NCI-H2196 treated with DMSO at 0.1 percent for 48 hours (cell line): ENCODE measurements around the gene SORCS3.

Source experiments
- DNase-seq: peaks from one replicate; lab custom pipeline; 2025; ENCODE audit not compliant: unreplicated experiment; lab: John Stamatoyannopoulos, UW

Gene SORCS3

DNA sequence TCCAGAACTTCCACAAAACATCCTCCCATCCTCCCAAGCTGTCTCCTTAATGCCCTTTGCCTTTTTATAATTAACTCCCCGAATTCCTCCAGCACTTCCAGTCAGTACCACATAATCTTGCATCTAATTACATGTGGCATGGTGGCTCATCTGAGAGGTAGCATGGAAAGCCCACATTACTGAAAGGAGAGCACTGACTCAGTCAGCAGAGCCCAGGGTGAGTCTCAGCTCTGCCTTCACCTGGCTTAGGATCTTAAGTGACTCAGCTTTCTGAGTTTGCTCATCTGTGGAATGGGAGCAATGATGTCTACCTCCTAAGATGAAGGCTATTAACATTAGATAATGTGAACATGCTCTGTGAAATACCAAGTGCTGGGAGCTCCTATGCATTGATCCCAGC lies 433.9 kb downstream of the SORCS3 start:
- no peak for DNase-seq

DNA sequence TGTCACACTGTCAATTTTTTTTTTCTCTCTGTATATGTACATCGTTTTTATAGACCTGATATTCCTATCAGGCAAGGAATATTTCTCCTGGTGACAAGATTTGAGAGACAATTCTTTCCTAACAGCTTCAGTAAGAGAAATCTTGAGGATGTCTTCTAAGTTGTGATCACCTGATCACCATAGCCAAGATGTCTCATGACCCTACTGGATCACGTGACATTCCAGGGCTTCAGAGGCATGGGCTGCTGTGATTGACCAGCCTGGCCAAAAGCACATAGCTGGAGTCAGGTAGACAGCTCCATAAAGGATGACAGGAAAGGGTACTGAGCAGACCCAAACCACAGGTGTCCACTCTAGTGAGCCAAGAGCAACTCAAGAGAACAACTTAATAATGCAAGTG lies 444.9 kb downstream of the SORCS3 start:
- no peak for DNase-seq

DNA sequence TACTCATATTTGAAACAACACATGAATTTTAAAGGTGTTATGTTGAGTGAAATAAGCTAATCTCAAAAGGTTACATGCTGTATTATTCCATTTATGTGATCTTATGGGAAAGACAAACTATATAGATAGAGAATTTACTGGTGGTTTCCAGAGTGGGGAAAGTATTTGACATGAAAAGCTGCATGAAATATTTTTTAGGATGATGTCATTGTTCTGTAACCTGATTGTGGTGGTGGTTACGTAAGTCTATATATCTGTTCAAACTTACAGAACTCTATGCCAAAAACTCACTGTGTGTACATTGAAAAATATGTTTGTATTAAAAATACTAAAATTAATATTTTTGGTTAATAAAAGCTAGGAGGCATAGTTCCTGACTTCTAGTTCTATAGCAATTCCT lies 453.0 kb downstream of the SORCS3 start:
- no peak for DNase-seq

DNA sequence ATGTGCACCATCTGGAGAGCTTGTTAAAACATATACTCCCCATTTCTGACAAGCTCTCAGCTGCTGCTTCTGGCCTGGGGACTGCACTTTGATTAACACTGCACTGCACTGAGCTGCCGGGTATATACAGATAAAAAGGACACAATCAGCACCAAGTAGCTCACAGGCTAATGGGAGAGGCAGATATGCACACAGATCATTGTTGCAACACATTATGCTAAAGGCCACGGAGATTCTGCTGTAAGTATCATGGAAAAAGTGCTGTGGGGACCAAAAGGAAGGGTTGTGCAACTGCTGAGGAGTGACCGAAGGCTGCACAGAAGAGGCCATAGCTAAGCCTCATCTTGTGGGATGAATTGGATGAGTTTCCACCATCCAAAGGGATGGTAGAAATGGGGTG lies 455.2 kb downstream of the SORCS3 start:
- no peak for DNase-seq

DNA sequence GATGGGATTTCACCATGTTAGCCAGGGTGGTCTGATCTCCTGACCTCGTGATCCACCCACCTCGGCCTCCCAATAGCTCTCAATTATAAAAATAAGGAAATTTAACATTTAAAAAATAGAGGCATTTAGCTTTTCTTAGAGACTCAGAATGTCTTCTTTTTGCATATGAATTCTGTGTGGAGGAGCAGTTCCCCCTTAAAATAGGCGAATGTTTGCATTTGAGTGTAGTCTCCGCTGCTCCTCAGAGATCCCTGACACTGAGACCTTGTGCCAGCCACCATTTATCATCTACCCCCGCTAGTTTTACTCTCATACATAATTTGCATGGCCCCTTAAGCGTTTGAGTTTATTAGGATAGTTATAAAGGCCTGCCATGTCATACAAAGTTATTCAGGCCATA lies 461.9 kb downstream of the SORCS3 start:
- DNase-seq = no peak

DNA sequence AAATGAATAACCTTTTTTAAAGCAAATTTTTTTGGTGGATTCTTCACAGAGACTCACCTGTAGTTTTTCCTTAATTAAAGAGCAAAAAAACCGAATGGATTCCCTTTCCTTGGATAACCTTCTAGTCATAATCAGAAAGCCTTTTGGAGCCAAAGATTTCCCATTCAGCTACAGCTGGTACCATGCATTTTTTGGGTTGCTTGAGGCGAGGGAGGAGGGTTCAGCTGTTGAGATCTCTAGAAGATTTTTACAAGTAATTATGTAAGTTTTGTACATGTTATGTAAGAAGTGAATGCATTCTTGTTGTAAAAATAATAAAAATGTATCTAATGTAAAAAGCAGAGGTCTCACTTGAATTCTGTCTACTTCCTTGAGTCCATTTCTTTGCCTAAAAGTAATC lies 463.2 kb downstream of the SORCS3 start:
- DNase-seq = no peak

DNA sequence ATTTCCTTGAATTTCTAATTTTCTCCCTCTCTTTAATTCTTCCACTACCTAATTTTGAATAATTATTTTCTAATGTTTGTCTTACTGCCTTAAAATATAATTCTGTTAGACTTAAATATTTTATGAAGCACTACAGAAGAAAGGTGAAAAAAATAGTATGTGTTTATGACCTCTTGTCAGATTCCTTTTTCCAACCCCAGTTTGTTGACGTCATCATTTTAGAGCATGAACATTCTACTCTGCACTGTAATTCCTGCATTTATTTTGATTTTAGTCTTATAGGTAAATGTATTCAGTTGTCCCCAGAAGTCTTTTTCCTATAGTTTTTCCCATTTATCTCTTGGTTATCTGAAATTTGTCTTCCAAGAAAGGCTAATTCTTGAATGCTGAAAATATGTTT lies 468.1 kb downstream of the SORCS3 start:
- DNase-seq = no peak

DNA sequence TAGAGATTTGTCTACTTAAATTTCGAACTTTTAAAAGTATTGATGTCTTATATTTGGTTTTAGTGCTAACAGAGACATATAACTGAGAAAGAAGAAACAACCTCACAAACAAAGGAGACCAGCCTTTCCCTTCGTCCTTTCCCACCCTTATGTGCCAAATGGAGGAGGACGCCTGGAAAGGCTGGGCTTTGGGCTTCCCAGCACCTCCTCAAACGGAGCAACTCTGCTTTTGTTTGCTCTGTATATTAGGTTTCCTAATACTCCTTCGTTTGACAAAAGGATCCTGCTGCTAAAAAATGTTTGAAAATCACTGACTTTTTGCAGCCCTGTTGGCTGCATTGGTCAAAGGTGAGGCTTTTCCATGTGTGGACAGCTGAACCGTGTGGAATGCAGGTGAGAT lies 471.8 kb downstream of the SORCS3 start:
- no peak for DNase-seq

DNA sequence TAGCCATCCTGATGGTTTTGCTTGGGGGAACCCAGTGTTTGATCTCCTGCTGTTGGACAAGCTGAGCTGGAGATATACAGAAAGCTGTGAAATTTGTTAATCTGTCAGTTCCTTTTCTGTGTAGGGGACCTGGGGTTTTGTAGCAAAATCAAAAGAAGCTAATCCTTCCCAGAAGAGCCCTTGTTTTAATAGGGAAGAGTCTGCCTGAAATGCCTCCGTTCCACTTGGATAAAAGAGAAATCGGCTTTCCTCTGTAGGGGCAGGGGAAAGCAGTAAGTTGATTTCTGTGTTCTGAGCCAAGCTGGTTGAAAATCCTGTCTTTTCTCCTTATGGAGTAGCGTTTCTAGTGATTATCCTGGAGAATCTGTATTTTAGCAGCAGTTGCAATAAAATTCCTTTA lies 472.6 kb downstream of the SORCS3 start:
- no peak for DNase-seq

DNA sequence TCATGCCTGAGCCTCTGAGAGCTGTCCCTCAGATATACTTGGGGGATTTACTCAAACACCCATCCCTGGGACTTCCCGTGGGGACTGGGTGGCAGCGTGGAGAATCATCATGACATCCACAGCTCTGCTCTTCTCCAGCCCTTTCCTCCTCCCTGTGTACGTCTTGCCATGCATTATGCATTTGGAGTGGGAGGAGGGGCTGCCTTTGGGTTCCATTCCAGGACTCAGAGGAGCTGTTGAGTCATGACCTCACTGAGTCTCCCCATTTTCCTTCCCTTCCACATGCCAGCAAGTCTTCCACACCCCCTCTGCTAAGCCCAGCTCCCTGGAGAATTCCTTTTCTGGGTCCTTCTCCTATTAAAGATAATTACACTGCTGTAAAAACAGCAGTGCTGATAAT lies 480.7 kb downstream of the SORCS3 start:
- no peak for DNase-seq

DNA sequence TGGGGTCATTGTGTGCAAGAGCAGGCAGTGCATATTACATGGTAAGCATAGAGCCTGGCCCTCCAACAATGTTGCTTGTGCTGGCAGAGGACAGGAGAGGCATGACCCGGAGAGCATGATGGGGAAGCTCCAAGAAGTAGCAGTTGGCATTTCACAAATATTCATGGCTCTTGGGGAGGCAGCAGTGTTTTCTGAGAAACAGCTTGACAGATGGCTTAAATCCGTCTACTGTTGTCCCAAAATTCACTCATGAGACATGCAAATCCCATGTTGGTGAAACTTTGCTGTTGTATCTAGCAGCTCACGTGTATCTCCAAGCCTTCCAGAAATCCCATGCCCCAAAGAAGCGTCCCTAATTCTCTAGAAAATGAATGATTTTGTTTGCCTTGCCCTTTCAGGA lies 487.0 kb downstream of the SORCS3 start:
- DNase-seq = no peak

DNA sequence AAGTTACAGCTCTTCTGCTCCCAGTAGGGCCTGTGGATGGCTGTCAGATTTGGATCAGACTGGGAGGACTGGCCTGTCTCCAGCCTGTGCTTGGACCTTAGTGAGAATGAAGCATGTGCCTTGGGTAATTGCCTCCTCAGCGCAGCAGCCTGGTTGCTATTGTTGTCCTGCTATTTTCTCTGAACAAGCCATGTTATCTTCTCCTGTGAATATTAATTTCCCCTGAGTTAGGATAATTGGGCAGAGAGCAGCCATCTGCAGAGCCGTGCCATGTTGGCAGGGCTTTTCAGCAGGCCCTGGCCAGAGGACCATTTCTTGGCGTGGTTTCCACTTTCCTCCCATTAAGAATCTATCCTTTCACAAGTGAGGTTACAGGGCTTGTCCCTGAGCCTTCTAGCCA lies 497.3 kb downstream of the SORCS3 start:
- no peak for DNase-seq

DNA sequence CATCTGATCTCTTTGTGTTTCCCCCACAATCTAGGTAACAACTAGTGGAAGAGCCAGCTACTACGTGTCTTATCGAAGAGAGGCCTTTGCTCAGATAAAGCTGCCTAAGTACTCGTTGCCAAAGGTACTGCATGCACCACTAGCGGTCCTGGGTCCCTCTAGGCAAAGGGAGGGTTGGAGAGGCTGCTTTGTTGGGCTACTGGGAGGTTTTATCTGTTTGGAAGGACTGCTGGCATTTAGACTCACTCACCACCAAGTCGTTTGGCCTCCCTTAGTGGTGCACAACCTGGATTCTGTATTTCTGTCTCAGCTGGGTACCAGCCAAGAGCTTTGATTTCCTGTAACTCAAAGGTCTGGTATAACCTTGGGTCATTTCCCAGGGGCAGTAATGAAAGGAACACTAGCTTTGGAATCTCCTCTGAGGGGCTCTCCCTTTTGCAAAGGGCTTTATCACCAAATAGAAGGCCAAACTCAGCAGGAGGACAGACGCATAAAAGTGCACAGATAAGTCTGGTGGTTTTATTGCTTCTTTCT lies 498.3 kb downstream of the SORCS3 start:
- DNase-seq = no peak

DNA sequence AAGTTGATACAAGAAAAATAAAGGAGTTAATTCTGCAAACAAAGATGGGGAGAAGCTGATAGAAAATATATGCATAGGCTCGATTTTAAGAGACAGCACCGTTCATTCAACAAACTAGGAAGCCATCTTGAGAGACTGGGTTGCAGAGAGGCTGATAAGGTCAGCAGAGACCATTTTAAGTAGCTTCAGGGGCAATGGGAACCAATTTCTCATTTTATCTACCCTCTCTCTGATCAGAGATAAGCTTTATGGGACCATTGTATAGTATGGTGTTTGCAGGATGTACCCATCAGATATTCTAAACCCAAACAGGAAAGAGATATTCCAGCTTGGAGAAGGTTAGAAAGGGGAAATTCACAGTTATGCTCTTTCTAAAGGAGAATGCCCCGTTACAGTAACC lies 499.5 kb downstream of the SORCS3 start:
- DNase-seq = no peak

DNA sequence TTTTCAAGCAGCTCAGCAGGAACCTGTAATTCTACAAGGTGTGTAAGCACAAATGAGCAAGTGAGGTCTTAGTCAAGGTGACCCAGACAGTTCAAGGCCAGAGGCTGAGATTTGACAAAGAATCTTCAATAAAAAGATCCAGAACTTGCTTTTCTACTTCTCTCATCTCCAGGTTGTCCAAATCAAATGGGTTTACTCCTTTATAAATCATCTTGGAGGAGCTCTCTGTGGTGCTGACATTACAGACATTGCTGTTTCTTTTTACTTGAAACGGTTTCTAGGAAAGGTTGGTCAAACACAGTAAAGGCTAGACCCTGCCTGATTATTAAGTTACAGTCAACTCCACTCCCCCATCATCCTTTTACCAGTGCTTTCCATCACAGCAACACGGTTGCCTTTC lies 504.6 kb downstream of the SORCS3 start:
- DNase-seq = no peak

DNA sequence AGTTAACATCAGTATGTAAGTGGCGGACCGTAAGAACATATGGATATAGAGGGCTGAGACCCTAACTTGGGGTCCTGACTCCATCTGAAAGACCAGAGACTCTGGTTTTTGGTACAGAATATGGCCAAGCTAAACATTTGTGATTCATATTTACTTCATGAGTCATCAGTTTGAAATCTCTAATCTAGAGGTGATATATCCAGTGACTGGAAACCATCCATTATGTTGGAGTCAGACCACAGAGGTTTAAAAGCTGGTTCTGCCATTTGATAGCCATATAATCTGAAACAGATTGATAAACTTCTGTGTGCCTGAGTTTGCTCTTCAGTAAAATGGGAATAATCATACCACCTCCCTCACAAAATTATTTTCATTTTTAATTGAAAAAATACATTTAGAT lies 505.3 kb downstream of the SORCS3 start:
- no peak for DNase-seq

DNA sequence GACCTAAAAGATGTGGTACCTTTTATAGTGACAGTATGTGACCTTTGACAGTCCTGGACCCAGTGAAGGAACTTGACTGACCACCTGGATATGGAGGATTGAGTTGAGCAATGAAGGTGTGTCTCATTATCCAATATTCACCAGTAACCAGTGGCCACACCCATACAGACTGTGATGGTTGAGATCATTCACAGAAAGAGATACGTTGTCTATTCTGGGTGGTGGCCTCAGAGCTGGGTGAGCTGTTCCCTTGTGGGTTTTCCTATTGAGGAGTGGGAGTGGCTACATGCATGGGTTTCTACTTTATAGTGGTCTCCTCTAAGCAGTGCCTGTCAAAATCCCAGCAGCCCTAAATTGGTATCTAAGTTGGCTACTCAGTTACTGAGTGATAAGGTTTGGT lies 507.4 kb downstream of the SORCS3 start:
- no peak for DNase-seq

DNA sequence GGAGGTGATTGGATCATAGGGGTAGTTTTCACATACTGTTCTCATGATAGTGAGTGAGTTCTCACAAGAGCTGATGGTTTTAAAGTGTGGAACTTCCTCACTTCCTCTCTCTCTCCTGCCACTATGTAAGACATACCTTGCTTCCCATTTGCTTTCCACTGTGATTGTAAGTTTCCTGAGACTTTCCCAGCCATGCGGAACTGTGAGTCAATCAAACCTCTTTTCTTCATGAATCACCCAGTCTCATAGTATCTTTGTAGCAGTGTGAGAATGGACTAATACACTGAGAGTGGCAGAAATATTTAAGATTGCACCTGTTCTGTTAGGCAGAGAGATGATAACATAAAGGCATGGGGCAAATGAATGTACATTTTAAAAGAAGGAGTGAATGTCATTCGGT lies 507.8 kb downstream of the SORCS3 start:
- DNase-seq = no peak

DNA sequence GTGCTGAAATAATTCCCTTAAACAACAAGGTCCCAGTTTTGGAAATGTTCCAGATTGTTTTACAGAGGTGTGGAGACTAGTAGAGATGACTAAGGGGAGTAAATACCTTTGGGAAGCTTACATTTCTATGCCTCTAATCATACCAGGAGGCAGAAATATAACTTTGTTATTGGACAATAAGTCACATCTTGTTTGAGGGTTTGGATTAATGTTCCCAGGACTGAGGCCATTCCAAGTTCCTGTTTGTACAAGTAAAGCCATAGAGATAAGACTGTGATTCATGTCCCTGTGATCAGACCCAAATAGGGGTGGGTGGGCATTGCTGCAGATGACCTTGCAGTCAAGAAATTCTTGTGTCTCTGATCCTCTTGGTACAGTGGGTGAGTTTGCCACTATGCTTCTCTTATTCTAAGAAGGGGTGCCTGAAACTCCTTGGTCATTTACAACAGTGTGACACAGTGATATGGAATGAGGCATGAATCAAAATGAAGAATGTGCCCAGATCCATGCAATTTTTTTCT lies 508.3 kb downstream of the SORCS3 start:
- DNase-seq = no peak

DNA sequence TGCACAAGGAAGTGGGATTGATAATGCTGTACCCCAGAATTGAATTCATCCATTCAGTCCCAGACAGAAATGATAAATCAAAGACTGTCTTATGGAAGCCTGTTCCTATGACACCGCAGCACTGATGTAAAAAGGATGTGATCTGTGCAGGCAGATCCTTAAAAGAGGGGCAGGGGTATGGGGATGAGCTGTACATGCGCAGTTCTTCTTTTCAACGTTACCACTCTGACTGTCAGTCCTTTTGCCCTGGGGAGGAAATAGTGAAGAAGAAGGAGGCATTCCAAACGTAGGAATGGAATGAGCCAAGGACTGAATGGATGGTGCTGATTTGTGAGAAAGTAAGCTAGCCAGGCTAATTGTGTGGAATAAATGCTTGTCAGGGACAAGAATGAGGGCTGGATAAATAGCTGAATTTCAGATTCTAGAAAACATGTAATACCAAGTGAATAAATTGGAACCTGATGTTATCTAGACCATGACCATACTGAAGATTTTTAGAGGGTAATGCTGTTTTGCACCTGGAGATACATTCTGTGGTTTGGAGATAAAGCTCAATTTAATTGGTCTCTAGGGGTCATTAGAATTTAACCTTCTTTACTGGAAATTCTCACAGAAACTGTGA lies 509.3 kb downstream of the SORCS3 start:
- no peak for DNase-seq

DNA sequence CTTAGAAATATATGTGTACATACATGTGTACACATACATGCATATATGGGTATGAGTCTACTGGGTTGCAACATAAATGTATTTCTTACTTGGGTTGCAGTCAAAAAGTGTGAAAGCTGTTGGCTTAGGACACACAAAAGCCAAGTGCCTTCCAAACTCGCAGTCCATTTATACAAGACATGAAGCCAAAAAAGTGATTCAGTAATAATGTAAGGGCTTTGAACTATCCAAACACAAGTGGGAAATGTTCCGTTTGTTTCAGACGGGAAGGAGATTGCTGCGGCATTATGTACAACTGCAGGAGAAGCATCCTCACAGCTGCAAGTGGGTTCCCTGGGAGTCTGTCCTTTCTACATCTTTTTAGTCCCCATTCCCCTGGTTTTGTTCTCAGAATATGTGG lies 513.6 kb downstream of the SORCS3 start:
- DNase-seq = no peak

DNA sequence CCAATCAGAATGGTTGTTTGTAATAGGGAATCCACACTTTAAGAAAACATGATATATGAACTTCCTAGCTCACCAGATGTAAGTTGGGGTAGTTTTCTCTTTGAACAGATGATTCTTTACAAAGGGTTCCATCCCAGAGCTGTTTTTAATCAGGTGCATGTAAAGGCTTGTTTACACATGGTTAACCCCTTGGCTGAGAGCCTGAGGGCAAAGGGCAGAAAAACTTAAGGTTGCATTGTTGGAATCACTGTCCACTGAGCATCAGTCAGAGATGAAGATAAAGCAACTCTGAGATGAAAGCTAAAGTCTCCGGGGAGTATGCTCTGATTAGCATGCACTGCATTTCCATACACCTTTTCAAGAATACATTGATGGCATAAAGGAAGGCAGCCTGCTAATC lies 518.2 kb downstream of the SORCS3 start:
- no peak for DNase-seq

DNA sequence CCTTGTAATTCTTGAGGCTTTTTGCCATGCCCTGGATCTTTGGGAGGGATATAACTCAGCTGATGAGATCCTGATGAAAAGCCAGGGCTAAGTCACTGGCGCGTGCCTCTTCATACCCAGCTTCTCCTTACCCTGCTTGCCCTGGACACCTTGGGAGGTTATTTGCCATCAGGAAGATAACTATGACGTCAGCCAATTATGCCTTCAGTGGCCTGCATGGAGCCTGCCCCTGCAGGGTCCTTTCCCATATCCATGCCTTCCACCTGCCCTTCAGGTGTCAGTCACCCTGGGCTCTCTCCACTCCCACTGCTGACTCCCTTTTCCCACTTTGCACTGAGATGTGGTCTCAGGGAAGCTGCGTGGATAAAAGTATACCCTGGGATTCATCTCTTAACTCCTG lies 520.1 kb downstream of the SORCS3 start:
- no peak for DNase-seq
